ENCODE measurements around the gene GPR173.

DNA sequence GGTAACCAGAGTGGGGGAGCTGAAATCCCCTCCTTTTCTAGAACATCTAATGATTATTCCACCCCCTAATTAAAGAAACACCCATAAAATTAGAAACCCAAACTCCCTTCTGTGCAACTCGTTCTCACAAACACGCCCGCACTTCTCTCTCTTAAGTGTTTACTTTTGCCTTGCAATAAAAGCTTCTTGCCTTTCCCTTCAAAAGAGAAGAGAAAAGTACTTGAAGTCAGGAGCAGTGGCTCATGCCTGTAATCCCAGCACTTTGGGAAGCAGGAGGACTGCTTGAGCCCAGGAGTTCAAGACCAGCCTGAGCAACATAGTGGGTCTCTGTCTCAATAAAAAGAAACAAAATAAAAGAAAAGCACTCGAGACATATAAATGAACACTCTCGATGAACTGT is 3.6 kb upstream of the GPR173 start:
- TF ChIP-seq ZNF274 (IDR thresholded peaks at IDR 0.05; ENCODE audit: low read depth, low read length) (no peak), YY1 (IDR thresholded peaks at IDR 0.05; ENCODE audit: insufficient read depth, insufficient read length) (no peak), SUZ12 (IDR thresholded peaks at IDR 0.05; ENCODE audit: extremely low read depth, insufficient read depth, insufficient read length) (no peak)

Measured in NT2/D1 (cell line).